ENCODE measurements around the gene TEX13C.

DNA sequence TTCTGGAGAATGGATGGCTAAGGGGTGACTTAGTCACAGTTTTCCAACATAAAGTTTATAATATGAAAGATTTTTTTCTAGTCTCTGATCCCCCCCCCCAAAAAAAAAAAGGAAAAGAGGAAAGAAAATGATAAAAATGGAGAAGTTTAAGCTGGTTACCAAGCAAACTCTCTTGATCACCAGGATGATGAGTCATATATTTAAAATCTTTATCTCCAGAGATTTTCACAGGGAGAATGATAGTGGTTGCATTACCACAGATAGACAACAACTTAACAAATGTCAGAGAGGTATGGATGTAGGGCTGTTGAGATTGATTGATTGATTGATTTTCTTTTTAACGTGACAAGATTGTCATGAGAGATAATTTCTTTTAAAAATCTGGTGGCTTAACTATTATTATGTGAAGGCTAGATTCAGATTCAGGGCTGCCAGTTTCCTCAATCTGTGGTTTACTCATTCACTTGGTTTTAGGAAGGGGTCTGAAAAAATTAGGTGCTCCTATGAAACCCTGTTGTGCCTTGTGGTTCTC is 13.3 kb upstream of the TEX13C start:
- TF ChIP-seq EP300 (IDR thresholded peaks at IDR 0.05) (no peak), POLR2A (IDR thresholded peaks at IDR 0.05) (no peak)
- TF ChIP-seq, protein P1, sequence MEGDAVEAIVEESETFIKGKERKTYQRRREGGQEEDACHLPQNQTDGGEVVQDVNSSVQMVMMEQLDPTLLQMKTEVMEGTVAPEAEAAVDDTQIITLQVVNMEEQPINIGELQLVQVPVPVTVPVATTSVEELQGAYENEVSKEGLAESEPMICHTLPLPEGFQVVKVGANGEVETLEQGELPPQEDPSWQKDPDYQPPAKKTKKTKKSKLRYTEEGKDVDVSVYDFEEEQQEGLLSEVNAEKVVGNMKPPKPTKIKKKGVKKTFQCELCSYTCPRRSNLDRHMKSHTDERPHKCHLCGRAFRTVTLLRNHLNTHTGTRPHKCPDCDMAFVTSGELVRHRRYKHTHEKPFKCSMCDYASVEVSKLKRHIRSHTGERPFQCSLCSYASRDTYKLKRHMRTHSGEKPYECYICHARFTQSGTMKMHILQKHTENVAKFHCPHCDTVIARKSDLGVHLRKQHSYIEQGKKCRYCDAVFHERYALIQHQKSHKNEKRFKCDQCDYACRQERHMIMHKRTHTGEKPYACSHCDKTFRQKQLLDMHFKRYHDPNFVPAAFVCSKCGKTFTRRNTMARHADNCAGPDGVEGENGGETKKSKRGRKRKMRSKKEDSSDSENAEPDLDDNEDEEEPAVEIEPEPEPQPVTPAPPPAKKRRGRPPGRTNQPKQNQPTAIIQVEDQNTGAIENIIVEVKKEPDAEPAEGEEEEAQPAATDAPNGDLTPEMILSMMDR (IDR thresholded peaks at IDR 0.05), result no peak
